Caco-2 (cell line): ENCODE data around the gene CTU1. TPM values are rescaled to one million over a fixed set of nuclear protein-coding genes. Genes with fewer than 3 reads are reported as not detected.

Source experiments
- BruUV-seq: library from RNA; stranded (reverse); fragments of 400-500 nt; replicated peaks from 2 replicates; lab custom pipeline; 2021; lab: Mats Ljungman, UMichigan
- CTCF ChIA-PET: fragments of 300-600 bp; sonication (Branson Sonifier 250); formaldehyde crosslinking; loops from one replicate; lab custom pipeline; 2022; ENCODE audit warnings: antibody characterized with exemption; lab: Charles Lee
- POLR2A ChIA-PET: fragments of 300-600 bp; sonication (Branson Sonifier 250); formaldehyde crosslinking; loops from one replicate; lab custom pipeline; 2022; ENCODE audit warnings: antibody characterized with exemption; lab: Charles Lee
- DNase-seq, 2 experiments: peaks; one replicate each; pipeline versions ENCODE4 v3.0.0 to v3.0.0-alpha.2; 2020 to 2022
- H3K27me3 ChIP-seq: replicated peaks from 2 replicates; pipeline ENCODE4 v1.6.0; 2011; ENCODE audit warnings: low read length; ENCODE audit not compliant: control insufficient read depth, insufficient read depth
- H3K36me3 ChIP-seq: 2 replicates; pipeline ENCODE4 v1.5.1; 2011; ENCODE audit warnings: low read length; ENCODE audit not compliant: control insufficient read depth, insufficient read depth
- H3K4me1 ChIP-seq: fragments of 250-450 bp; sonication (Bioruptor Pico); 2 replicates; pipeline ENCODE4 v1.5.1; 2020; ENCODE audit warnings: mild to moderate bottlenecking
- H3K4me3 ChIP-seq: 2 replicates; pipeline ENCODE4 v1.5.1; 2011; ENCODE audit warnings: low read depth, mild to moderate bottlenecking, control low read depth, low read length
- H3K9me3 ChIP-seq: fragments of 250-450 bp; sonication (Bioruptor Pico); 2 replicates; pipeline ENCODE4 v1.5.1; 2020; ENCODE audit warnings: mild to moderate bottlenecking, moderate library complexity
- H3K27ac Mint-ChIP-seq: one replicate; pipeline ENCODE4 v1.8.0; 2022; ENCODE audit warnings: mixed read lengths; ENCODE audit not compliant: unreplicated experiment
- H3K27me3 Mint-ChIP-seq: one replicate; pipeline ENCODE4 v1.8.0; 2022; ENCODE audit warnings: mixed read lengths; ENCODE audit not compliant: insufficient read depth, unreplicated experiment
- H3K36me3 Mint-ChIP-seq: one replicate; pipeline ENCODE4 v1.8.0; 2022; ENCODE audit warnings: mild to moderate bottlenecking, mixed read lengths; ENCODE audit not compliant: insufficient read depth, unreplicated experiment
- H3K4me1 Mint-ChIP-seq: one replicate; pipeline ENCODE4 v1.8.0; 2022; ENCODE audit warnings: low read depth, mixed read lengths; ENCODE audit not compliant: unreplicated experiment
- H3K4me3 Mint-ChIP-seq: one replicate; pipeline ENCODE4 v1.8.0; 2022; ENCODE audit warnings: mild to moderate bottlenecking, moderate library complexity, mixed read lengths; ENCODE audit not compliant: unreplicated experiment
- H3K9me3 Mint-ChIP-seq: one replicate; pipeline ENCODE4 v1.8.0; 2022; ENCODE audit warnings: mixed read lengths; ENCODE audit not compliant: unreplicated experiment
- intact Hi-C: fragments of 100-400 bp; cut with micrococcal nuclease; formaldehyde crosslinking; loops from one replicate; pipeline ENCODE4 v1.10.0; 2022; ENCODE audit not compliant: unreplicated experiment
- total RNA-seq: library from RNA; stranded (reverse); gene quantifications from 2 replicates; pipeline ENCODE4 v1.2.3, GENCODE V29; 2022
- TF ChIP-seq, protein P1 (sequence below), 2 experiments: fragments of 200-600 bp in 1 of 2; IDR thresholded peaks; 1 replicate in 1 of 2; 2 replicates in 1 of 2; pipeline versions ENCODE4 v1.5.1 to v1.8.0; 2011 to 2022; ENCODE audit warnings: antibody characterized with exemption in 1 of 2, control low read depth in 1 of 2, inconsistent platforms in 1 of 2, low read depth in 1 of 2, low read length in 1 of 2, mild to moderate bottlenecking in 1 of 2, moderate library complexity in 1 of 2; ENCODE audit not compliant: insufficient read depth in 1 of 2, severe bottlenecking in 1 of 2, unreplicated experiment in 1 of 2

CTU1 gene
- total RNA-seq, 1 experiment from 2014 or later = 8.1 TPM

- Mint-ChIP-seq H3K36me3 (no peaks in the 10 kb centered on the region), H3K27me3 (peaks cover 19% of the 10 kb centered on the region), H3K4me3 (no peak overlapping the region), H3K9me3 (peaks cover 13% of the 10 kb centered on the region), H3K4me1 (no peaks in the 10 kb centered on the region), H3K27ac (no peak overlapping the region)
- Histone ChIP-seq H3K27me3 (no peaks in the 10 kb centered on the region), H3K4me3 (no peak overlapping the region), H3K36me3 (no peaks in the 10 kb centered on the region), H3K9me3 (peaks cover 11% of the 10 kb centered on the region), H3K4me1 (no peaks in the 10 kb centered on the region)
- TF ChIP-seq, protein P1, sequence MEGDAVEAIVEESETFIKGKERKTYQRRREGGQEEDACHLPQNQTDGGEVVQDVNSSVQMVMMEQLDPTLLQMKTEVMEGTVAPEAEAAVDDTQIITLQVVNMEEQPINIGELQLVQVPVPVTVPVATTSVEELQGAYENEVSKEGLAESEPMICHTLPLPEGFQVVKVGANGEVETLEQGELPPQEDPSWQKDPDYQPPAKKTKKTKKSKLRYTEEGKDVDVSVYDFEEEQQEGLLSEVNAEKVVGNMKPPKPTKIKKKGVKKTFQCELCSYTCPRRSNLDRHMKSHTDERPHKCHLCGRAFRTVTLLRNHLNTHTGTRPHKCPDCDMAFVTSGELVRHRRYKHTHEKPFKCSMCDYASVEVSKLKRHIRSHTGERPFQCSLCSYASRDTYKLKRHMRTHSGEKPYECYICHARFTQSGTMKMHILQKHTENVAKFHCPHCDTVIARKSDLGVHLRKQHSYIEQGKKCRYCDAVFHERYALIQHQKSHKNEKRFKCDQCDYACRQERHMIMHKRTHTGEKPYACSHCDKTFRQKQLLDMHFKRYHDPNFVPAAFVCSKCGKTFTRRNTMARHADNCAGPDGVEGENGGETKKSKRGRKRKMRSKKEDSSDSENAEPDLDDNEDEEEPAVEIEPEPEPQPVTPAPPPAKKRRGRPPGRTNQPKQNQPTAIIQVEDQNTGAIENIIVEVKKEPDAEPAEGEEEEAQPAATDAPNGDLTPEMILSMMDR (IDR thresholded peaks at IDR 0.05; ENCODE audit: insufficient read depth in 1 of 2, low read depth in 1 of 2, low read length in 1 of 2, severe bottlenecking in 1 of 2, unreplicated experiment in 1 of 2) = no peak
- intact Hi-C loops = no loop called here
- BruUV-seq = no TSS peak
- ChIA-PET CTCF (no interaction called here), POLR2A (no interaction called here)
- DNase-seq = no peak
Observed at GRCh38 chr19:51078104-51078503, 30.1 kb downstream of the CTU1 start.

GRCh38 chr19:51076631-51077213 lies 31.5 kb downstream of the CTU1 start:
- DNase-seq = no peak
- Mint-ChIP-seq H3K27me3 (peaks cover 12% of the 10 kb centered on the region), H3K4me1 (no peaks in the 10 kb centered on the region), H3K27ac (no peak overlapping the region), H3K36me3 (no peaks in the 10 kb centered on the region), H3K4me3 (no peak overlapping the region), H3K9me3 (peaks cover 13% of the 10 kb centered on the region)
- CTCF ChIA-PET = no interaction called here
- no peaks in the 10 kb centered on the region for H3K4me1 ChIP-seq
- intact Hi-C loops = no loop called here
- no TSS peak for BruUV-seq
- POLR2A ChIA-PET = no interaction called here
- H3K36me3 ChIP-seq = no peaks in the 10 kb centered on the region
- H3K27me3 ChIP-seq = no peaks in the 10 kb centered on the region
- TF ChIP-seq, protein P1 (IDR thresholded peaks at IDR 0.05; ENCODE audit: insufficient read depth in 1 of 2, low read depth in 1 of 2, low read length in 1 of 2, severe bottlenecking in 1 of 2, unreplicated experiment in 1 of 2) = no peak
- H3K9me3 ChIP-seq = peaks cover 11% of the 10 kb centered on the region
- H3K4me3 ChIP-seq = no peak overlapping the region

DNA sequence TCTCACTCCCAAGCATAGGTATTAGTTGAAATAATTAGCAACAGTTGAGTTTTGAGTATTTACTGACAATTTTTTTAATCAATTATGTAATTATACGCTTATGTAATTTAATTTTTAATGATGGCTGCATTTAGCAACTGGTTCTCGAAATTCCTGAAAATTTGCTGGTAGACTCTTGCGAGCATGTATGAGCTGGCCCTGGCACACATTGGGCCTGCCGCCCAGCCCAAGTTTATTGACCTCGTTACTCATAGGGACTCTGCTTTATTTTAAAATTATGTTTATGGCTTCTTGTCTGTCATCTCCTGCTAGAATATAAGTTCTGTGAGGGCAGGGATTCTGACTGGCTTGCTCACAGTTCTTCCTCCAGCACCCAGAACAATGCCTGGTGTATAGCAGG lies 32.2 kb downstream of the CTU1 start:
- TF ChIP-seq, protein P1 (IDR thresholded peaks at IDR 0.05; ENCODE audit: insufficient read depth in 1 of 2, low read depth in 1 of 2, low read length in 1 of 2, severe bottlenecking in 1 of 2, unreplicated experiment in 1 of 2) = no peak
- H3K4me3 ChIP-seq = no peak overlapping the region
- H3K27me3 ChIP-seq = no peaks in the 10 kb centered on the region
- H3K27ac Mint-ChIP-seq = no peak overlapping the region
- DNase-seq = no peak
- H3K36me3 Mint-ChIP-seq = no peaks in the 10 kb centered on the region
- peaks cover 12% of the 10 kb centered on the region for H3K27me3 Mint-ChIP-seq
- no peaks in the 10 kb centered on the region for H3K4me1 ChIP-seq
- no peak overlapping the region for H3K4me3 Mint-ChIP-seq
- ChIA-PET POLR2A (no interaction called here), CTCF (no interaction called here)
- no peaks in the 10 kb centered on the region for H3K36me3 ChIP-seq
- BruUV-seq = no TSS peak
- H3K9me3 ChIP-seq = peaks cover 11% of the 10 kb centered on the region
- intact Hi-C loops = no loop called here
- H3K9me3 Mint-ChIP-seq = peaks cover 13% of the 10 kb centered on the region
- no peaks in the 10 kb centered on the region for H3K4me1 Mint-ChIP-seq
